ENCODE measurements around the gene SAPCD2. TPM values are rescaled to one million over a fixed set of nuclear protein-coding genes. Genes with fewer than 3 reads are reported as not detected.
A peak's percentile ranks its signal among the peaks of the same experiment; 100 is the strongest.

Gene SAPCD2
- total RNA-seq, 2 donors from 2014 or later: 19.2 to 57.8 TPM

DNA sequence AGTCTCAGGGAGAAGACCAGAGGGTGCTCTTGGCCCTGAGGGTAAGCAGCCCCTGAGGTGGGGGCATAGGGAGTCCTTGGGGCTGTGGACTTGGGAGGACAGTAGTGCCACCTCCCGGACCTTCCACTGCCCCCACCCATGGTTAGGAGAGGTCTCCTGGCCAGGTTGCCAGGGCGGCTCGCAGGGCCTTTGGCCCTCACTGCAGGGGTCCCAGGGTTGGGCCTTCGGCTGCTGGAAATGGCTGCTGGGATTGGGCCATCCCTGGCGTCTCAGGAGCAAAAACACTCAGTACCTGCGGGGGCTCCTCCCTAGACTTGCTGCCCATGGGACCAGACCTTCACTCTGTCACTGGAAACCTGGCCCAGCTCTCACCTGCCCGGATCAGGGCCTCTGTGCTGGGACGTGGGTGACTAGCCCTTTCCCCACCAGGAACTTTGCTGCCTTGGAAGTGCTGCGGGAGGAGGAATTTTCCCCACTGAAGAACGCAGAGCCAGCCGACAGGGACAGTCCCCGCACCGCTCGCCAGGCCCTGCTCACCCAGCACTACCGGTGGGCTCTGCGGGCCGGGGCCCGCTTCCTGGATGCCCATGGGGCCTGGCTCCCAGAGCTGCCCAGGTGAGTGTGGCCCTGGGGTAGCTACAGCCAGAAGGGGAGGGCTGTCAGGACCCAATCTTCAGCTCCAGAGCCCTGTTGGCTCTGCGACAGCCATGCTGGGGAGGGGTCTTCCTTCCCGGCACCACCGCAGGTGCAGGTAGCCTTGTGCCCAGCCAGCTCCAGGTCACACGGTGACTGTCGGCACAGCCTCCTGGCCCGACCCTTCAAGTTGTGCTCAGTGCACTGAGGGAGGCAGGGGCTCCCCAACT, 10.1 kb upstream of the SAPCD2 start:
- no peaks in the 10 kb centered on the region for H3K36me3 ChIP-seq
- no peak for DNase-seq

GRCh38 chr9:137079401-137079787, 9.0 kb upstream of the SAPCD2 start:
- Histone ChIP-seq H3K27ac (no peak overlapping the region), H3K9ac (ENCODE audit: low read depth in 2 of 2, low read length in 2 of 2) (no peak overlapping the region), H3K36me3 (no peaks in the 10 kb centered on the region), H3K9me3 (no peaks in the 10 kb centered on the region), H3K4me3 (no peak overlapping the region), H3K4me1 (peaks cover 8% of the 10 kb centered on the region), H3K27me3 (no peaks in the 10 kb centered on the region)
- DNase-seq: no peak
- intact Hi-C loops (cut with DNase I): no loop called here
- TF ChIP-seq, protein P1, sequence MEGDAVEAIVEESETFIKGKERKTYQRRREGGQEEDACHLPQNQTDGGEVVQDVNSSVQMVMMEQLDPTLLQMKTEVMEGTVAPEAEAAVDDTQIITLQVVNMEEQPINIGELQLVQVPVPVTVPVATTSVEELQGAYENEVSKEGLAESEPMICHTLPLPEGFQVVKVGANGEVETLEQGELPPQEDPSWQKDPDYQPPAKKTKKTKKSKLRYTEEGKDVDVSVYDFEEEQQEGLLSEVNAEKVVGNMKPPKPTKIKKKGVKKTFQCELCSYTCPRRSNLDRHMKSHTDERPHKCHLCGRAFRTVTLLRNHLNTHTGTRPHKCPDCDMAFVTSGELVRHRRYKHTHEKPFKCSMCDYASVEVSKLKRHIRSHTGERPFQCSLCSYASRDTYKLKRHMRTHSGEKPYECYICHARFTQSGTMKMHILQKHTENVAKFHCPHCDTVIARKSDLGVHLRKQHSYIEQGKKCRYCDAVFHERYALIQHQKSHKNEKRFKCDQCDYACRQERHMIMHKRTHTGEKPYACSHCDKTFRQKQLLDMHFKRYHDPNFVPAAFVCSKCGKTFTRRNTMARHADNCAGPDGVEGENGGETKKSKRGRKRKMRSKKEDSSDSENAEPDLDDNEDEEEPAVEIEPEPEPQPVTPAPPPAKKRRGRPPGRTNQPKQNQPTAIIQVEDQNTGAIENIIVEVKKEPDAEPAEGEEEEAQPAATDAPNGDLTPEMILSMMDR (IDR thresholded peaks at IDR 0.05): no peak

More for the DNA sequence above, 10.1 kb upstream of the SAPCD2 start:
- Histone ChIP-seq H3K9ac (ENCODE audit: low read depth in 2 of 2, low read length in 2 of 2) (no peak overlapping the region), H3K9me3 (no peaks in the 10 kb centered on the region), H3K27me3 (no peaks in the 10 kb centered on the region), H3K27ac (no peak overlapping the region), H3K4me3 (no peak overlapping the region), H3K4me1 (peaks cover 8% of the 10 kb centered on the region)
- TF ChIP-seq, protein P1 (IDR thresholded peaks at IDR 0.05): no peak
- intact Hi-C loops (cut with DNase I): no loop called here

DNA sequence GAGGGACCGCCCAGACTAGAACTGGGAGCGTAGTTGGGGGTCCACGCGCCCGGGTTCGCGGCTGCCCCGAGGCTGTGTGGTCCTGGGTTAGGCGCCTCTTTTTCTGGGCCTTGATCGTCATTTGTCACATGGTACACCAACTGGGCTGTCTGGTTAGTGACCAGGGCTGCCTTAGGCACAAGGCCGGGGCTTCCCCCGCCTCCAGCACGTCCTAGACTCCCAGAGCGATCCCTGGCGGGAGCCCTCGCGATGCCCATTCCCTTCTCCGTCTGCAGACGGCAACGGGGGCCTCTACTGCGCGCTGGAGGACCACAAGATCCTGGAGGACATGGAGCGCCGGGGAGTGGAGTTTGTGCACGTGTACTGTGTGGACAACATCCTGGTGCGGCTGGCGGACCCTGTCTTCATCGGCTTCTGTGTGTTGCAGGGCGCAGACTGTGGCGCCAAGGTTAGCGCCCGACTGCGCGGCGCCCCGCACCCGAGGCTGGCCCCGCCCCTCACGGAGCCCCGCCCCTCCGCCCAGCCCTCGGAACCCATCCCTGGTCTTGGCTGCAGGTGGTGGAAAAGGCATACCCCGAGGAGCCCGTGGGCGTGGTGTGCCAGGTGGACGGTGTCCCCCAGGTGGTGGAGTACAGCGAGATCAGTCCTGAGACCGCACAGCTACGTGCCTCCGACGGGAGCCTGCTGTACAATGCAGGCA, 8.5 kb upstream of the SAPCD2 start:
- TF ChIP-seq, protein P1 (IDR thresholded peaks at IDR 0.05): no peak
- no peak overlapping the region for H3K27ac ChIP-seq
- no peaks in the 10 kb centered on the region for H3K9me3 ChIP-seq
- H3K9ac ChIP-seq (ENCODE audit: low read depth in 2 of 2, low read length in 2 of 2): peak overlapping the region; percentile 65 to 79
- intact Hi-C loops (cut with DNase I): no loop called here
- peaks cover 8% of the 10 kb centered on the region for H3K4me1 ChIP-seq
- peak; percentile 65 for DNase-seq
- H3K4me3 ChIP-seq: peak overlapping the region; percentile 55
- no peaks in the 10 kb centered on the region for H3K27me3 ChIP-seq
- no peaks in the 10 kb centered on the region for H3K36me3 ChIP-seq

- peak; percentile 54 for DNase-seq
These were observed 7.7 kb upstream of the SAPCD2 start for GRCh38 chr9:137077758-137078693.

More at GRCh38 chr9:137077758-137078693, 7.7 kb upstream of the SAPCD2 start:
- Histone ChIP-seq H3K9me3 (no peaks in the 10 kb centered on the region), H3K27me3 (no peaks in the 10 kb centered on the region), H3K9ac (ENCODE audit: low read depth in 2 of 2, low read length in 2 of 2) (peak overlapping the region; percentile 65 to 79), H3K36me3 (no peaks in the 10 kb centered on the region), H3K4me1 (peaks cover 8% of the 10 kb centered on the region), H3K4me3 (peak overlapping the region; percentile 55), H3K27ac (peak overlapping the region; percentile 20)
- TF ChIP-seq, protein P1 (IDR thresholded peaks at IDR 0.05): no peak
- intact Hi-C loops (cut with DNase I): no loop called here

Data from colonic mucosa (tissue), 4 donors.